ENCODE results near the gene KRTAP5-10.
"Not testable (repeated sequence)": the region's sequence is repeated elsewhere in the genome, so short reads cannot be mapped to it uniquely, and the experiment has no call there.

- TF ChIP-seq MAZ (CRISPR knock-in tag; conservative IDR thresholded peaks at IDR 0.05 in 1 of 2, IDR thresholded peaks at IDR 0.05 in 1 of 2); CTCF (IDR thresholded peaks at IDR 0.05 in 2 of 3, conservative IDR thresholded peaks at IDR 0.05 in 1 of 3; ENCODE audit: insufficient read depth in 2 of 3, low read depth in 1 of 3, low read length in 3 of 3); ZKSCAN8 (CRISPR knock-in tag; IDR thresholded peaks at IDR 0.05); GATA2 (CRISPR knock-in tag; IDR thresholded peaks at IDR 0.05); DNMT1 (IDR thresholded peaks at IDR 0.05); HDAC2 (IDR thresholded peaks at IDR 0.05); MAX (CRISPR knock-in tag; IDR thresholded peaks at IDR 0.05); EZH2 (IDR thresholded peaks at IDR 0.05; ENCODE audit: borderline replicate concordance, low read depth, low read length): not testable (repeated sequence)
Observed at GRCh38 chr11:71603221-71603620, 37.9 kb downstream of the KRTAP5-10 start.
